ENCODE data around the gene RUNX2.
"Not testable (repeated sequence)": the region's sequence is repeated elsewhere in the genome, so short reads cannot be mapped to it uniquely, and the experiment has no call there.

The RUNX2 gene

DNA sequence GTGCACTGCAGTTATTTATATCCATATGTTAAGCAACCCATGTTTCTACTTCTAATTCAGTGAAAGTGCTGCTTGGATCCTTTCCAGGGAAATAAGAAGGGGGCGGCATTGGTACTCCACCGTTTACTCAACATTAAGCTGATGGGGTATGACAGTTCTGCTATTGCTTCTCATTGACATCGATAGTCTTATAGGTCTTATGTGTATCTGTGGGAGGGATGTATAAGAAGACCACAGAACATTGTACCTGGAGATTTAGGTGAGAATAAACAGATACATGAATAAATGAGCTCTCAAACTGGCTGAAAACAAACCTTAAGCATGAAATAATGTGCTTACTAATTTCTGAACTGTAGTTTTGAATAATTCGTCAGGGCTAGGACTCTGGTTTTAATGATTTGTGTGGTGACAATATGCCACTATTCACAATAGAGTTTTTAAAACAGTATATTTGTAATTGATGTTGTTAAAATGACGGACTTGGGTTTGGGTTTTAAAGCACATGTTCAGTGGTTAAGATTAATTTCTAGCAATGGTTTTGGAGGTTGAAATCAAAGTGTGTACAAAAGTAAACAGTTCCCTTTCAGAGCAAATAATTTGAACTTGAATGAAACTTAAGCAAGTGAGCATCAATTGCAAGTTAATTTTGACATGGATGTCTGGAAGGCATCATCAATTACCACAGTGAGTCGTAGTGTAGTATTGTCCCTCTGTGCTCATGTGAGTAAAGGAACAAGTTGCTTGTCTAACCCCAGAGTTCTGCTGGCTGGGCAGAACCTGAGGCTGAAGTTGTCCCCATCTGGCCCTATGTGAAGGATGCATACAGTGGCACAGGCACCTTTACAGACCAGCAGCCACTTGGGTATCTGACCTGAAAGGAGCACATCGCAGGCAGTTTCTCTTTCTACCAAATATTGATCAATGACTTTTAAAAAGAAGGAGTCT lies 134.3 kb downstream of the RUNX2 start:
- no peak for DNase-seq

GRCh38 chr6:45464685-45465084 lies 136.6 kb downstream of the RUNX2 start:
- no peak for DNase-seq

- no peak for DNase-seq
Measured at GRCh38 chr6:45466686-45467085, 138.6 kb downstream of the RUNX2 start.

GRCh38 chr6:45467417-45467816 lies 139.3 kb downstream of the RUNX2 start:
- DNase-seq, result not testable (repeated sequence)

GRCh38 chr6:45467853-45468252 lies 139.7 kb downstream of the RUNX2 start:
- DNase-seq, result no peak

GRCh38 chr6:45469663-45470062 lies 141.5 kb downstream of the RUNX2 start:
- no peak for DNase-seq

GRCh38 chr6:45470131-45470738 lies 142.1 kb downstream of the RUNX2 start:
- no peak for DNase-seq

DNA sequence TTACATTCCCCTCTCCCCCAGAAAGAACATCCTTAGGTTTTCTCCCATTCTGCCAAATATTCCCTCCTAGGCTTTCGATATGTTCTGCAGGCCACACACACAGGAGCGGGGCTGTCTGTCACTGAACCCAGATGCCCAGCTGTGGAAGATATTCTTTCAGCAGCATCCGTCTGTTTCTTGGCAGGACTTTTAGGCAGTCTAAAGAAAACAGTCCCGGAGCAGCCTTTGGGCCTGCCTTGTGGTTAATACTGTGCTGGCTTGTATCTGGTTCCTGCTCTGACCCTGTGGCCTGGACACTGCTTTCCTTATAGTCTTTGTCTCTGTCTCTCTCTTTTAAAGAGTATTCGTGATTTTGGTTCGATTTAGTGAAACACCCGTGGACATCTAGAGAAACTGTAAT lies 144.3 kb downstream of the RUNX2 start:
- no peak for DNase-seq

GRCh38 chr6:45473121-45473993 lies 145.2 kb downstream of the RUNX2 start:
- no peak for DNase-seq

GRCh38 chr6:45474376-45474775 lies 146.2 kb downstream of the RUNX2 start:
- no peak for DNase-seq

- no peak for DNase-seq
Measured at GRCh38 chr6:45476341-45476740, 148.2 kb downstream of the RUNX2 start.

- DNase-seq, result no peak
Measured at GRCh38 chr6:45477278-45477677, 149.1 kb downstream of the RUNX2 start.

GRCh38 chr6:45477790-45478189 lies 149.7 kb downstream of the RUNX2 start:
- DNase-seq, result no peak

- DNase-seq, result no peak
Measured at GRCh38 chr6:45478240-45478639, 150.1 kb downstream of the RUNX2 start.

GRCh38 chr6:45479834-45480751 lies 152.0 kb downstream of the RUNX2 start:
- no peak for DNase-seq

DNA sequence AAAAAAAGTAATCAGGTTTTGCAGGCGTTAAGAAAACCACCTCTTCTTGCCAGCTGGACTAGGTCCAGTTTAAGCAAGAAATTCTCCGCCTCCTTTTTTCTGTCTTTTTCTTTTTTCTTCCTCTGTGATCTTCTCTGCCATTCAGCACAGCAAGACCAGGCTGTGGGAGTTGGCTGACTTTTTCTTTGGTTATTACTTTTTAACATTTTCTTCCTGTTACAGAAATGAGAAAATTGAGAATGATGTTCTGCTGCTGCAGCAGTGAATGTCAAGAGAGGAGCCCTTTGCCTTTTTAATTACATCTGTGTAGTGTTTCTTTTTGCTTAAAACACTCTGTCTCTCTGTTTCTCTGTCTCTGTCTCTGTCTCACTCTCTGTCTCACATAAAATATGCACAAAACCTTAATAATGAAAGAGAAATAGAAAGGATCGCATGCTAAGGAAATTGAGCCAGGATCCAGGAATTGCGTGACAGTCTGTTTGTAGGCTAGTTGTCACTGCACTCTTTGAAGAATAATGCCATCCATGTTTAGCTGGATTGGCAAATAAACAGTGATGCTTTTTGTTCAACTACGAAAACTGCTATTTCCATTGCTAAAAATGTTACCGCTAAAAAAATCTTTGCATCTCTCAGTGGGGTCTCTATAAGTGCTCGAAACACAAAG lies 152.8 kb downstream of the RUNX2 start:
- DNase-seq, result no peak

- no peak for DNase-seq
Measured at GRCh38 chr6:45483021-45483420, 154.9 kb downstream of the RUNX2 start.

GRCh38 chr6:45483501-45483900 lies 155.4 kb downstream of the RUNX2 start:
- DNase-seq, result no peak

- DNase-seq, result no peak
Measured at GRCh38 chr6:45486736-45487135, 158.6 kb downstream of the RUNX2 start.

DNA sequence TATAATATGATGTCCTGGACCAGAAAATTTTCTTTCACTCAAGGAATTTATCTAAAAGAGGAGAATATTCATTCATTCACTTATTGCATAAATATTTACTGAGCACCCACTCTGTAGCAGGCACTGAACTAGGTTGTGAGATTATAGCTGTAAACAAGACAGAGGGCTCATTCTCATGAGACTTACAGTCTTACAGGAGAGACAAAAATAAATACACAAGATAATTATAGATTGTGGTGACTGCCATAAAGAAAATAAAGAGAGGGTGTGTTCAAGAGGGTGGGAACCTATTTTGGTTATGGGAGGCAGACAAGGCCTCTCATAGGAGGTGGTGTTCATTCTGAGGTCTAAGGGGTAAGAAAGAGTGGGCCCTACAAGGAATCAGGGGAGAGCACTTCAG lies 159.5 kb downstream of the RUNX2 start:
- DNase-seq, result no peak

GRCh38 chr6:45488269-45488668 lies 160.1 kb downstream of the RUNX2 start:
- no peak for DNase-seq

DNA sequence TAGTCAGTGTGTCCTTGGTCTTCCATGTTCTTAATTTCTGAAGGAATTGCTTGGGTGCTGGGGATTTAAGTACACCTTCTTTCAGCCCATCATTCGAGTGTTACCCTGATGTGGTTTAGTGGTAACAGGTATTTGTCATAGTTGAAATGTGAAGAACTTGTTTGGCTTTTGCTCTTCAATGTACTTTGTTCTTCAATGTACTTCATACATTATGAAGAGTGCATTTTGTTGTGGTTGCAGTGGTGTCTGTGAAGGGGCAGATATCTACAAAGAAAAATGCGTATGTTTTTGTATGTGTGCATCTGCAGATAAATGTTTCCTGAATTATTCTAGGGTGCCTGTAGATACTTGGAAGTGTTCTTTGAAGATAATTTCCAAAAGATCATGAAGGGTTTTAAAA lies 160.8 kb downstream of the RUNX2 start:
- no peak for DNase-seq

Measured in NCI-H69 (cell line).